GM18867 (cell line): ENCODE measurements around the gene ANKH.

Source experiments
- ATAC-seq: cut with Tn5 transposase; IDR thresholded peaks from one replicate; pipeline ENCODE4 v1.9.1; 2021; ENCODE audit warnings: mild to moderate bottlenecking, moderate library complexity; ENCODE audit not compliant: unreplicated experiment

ANKH gene

GRCh38 chr5:14741801-14742440 lies 129.7 kb downstream of the ANKH start:
- ATAC-seq: no peak

- no peak for ATAC-seq
These were observed 130.4 kb downstream of the ANKH start for GRCh38 chr5:14741131-14741530.

GRCh38 chr5:14739981-14740380 lies 131.6 kb downstream of the ANKH start:
- ATAC-seq: no peak

GRCh38 chr5:14739538-14739937 lies 132.0 kb downstream of the ANKH start:
- ATAC-seq: no peak

DNA sequence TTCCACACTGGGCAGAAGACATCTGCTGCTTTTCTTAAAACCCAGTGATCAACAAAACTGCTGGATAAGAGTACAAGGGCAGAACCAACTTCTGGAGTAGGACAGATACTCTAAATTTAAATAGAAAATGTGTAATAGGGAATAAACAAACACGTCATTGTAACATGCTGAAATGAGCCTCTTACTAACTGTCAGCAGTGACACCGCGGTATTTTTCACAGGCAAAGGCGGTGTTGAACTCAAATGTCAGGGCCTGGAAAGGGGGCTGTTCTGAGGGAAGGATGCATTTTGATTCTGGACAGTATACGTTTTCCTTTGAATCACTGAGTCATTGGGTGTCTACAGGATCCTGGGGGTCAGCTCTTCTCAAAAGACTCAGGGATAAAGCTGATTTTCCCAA lies 133.5 kb downstream of the ANKH start:
- ATAC-seq: no peak

- ATAC-seq: no peak
These were observed 134.3 kb downstream of the ANKH start for GRCh38 chr5:14737291-14737690.

- no peak for ATAC-seq
These were observed 135.6 kb downstream of the ANKH start for GRCh38 chr5:14735944-14736343.

DNA sequence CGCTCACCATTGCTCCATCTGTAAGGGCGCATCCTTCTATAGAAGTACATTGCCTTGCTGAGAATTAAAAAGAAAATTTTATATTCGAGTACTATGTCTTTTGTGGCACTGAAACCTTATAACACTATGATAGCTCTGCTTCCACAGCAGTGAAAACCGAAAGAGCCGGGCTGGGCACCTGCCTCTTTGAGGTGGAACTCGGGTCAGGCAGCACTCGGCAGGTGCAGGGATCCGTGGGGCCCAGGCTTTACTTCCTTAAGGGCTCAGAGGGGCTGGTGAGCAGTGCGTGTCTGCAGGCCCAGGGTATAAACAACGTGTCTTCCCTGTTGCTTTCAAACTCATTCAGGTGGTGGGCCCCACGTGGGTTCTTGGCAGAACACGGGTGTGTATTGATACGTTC lies 137.2 kb downstream of the ANKH start:
- no peak for ATAC-seq

DNA sequence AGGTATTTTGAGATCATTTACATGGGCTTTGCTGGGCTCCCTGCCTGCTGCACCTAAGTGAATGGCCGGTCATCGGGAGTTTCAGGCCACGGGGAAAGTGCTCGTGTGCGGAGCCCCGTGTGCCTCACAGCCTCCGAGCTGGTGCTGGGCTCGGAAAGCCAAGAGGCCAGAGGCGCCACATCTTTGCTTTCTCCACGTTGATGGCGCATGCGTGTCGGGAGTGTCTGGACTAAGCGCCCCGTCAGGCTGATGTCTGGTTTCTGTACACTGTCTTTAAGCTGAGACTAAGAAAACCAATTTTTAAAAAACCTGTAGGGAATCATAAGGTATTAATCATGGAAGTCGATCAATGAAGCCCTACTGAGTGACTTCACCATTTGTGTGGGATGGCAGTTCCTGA lies 137.9 kb downstream of the ANKH start:
- no peak for ATAC-seq

DNA sequence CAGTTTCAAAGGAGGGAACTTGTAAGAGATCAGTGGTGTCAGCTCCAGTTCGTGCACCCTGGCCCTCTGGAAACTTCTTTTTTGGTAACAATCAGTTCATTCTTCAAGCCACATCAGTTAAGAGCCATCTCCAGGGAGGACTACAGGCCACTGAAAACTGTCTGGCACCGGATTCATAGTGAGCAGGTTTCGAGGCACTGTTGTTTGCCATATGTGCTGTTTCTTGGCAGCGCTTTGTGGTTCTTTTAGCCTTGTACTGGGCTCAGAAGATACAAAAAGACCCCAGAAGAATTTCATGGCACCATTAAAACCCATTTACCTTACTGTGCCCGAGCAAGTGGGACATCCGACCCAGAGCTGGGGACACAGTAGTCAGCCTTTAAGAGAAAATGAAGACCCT lies 138.6 kb downstream of the ANKH start:
- ATAC-seq: no peak

GRCh38 chr5:14730881-14731280 lies 140.7 kb downstream of the ANKH start:
- ATAC-seq: no peak

DNA sequence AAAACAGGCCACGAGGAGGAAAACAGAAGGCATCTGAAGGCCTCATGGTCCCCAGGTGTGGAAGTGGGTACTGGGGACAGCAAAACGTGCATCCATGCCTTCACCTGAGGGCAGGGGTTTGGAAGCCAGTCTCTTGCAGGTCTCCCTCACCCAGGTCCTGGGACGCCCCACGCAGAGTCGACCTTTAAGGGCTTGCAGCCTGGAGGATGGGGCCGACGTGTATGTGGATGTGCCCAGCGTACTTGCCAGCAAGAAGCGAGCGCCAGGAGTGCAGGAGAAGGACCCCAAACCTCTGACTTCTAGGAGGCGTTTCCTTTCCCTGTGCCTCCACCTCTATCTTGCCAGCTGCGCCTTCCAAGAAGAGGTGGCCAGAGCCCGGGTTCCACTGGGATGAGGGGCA lies 141.1 kb downstream of the ANKH start:
- ATAC-seq: no peak

GRCh38 chr5:14729448-14730385 lies 141.9 kb downstream of the ANKH start:
- no peak for ATAC-seq

DNA sequence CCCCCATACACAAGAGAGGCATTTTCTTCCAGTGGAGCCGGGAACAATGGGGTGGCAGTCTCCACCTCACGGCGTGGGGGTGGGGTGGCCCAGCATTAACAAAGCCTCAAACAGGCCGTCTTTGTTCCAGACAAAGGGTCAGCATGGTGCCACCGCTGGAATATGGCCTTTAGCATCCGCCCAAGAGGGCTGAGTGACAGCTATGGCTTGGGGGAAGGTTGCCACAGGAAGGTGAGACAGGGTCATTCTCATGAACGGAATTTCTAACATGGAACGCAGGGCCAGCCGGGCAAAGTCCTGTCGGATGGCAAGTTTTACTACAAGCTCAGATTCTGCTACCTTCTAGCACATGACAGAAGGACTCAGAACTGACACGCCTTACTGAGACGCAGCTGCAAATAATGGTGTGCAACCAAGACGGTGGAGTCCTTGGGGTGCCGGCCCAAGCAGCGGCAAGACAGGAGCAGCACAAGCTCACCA lies 143.1 kb downstream of the ANKH start:
- no peak for ATAC-seq

GRCh38 chr5:14727928-14728458 lies 143.6 kb downstream of the ANKH start:
- ATAC-seq: no peak

- peak; percentile 74 for ATAC-seq
These were observed 144.1 kb downstream of the ANKH start for GRCh38 chr5:14727428-14727865.

- ATAC-seq: no peak
These were observed 145.3 kb downstream of the ANKH start for GRCh38 chr5:14726066-14726838.

DNA sequence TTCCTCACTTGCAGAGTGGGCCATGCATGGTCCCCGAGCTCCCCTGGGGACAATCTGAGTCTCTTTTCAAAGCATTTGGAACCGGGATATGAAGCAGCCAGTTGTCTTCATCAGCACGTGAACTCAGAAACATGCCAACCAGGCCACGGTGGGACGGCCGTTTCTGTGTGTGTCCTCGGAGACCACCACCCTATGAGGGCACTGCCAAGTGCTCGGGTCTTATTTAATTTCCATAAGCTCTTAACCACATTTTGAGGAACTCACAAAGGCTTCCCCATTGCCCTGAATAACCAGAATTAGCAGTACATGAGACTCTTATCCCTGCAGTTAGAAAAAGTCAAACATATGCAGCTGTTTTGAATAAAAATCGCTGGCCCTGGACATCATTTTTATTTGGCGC lies 146.9 kb downstream of the ANKH start:
- no peak for ATAC-seq

GRCh38 chr5:14723701-14724132 lies 147.9 kb downstream of the ANKH start:
- ATAC-seq: no peak

- no peak for ATAC-seq
These were observed 148.7 kb downstream of the ANKH start for GRCh38 chr5:14722923-14723322.
